ENCODE results near the gene RELA.

GRCh38 chr11:65621460-65621859 is 41.3 kb downstream of the RELA start:
- TF ChIP-seq CTCF (IDR thresholded peaks at IDR 0.05; ENCODE audit: insufficient read depth, low read depth, low read length) (no peak), EZH2 (IDR thresholded peaks at IDR 0.05; ENCODE audit: insufficient read depth, low read length) (no peak)
